GM13977 (cell line): Measurements from ENCODE around the gene TMEM175.
"Not testable (repeated sequence)": the region's sequence is repeated elsewhere in the genome, so short reads cannot be mapped to it uniquely, and the experiment has no call there.

Experiments
- DNase-seq: peaks from one replicate; pipeline ENCODE4 v3.0.0; 2012; ENCODE audit warnings: low spot score
- CTCF ChIP-seq: IDR thresholded peaks from 2 replicates; pipeline ENCODE4 v1.5.1; 2012; ENCODE audit warnings: mild to moderate bottlenecking, control low read depth; ENCODE audit not compliant: insufficient read depth; ENCODE audit errors: extremely low read depth, missing control alignments
- in situ Hi-C: fragments of 300-500 bp; cut with MboI; formaldehyde crosslinking; loops from one replicate; pipeline ENCODE4 v1.12.0; 2022; ENCODE audit warnings: low sequenced_read_pairs, low pct_unique_long_range_greater_than_20kb, mixed read lengths, inconsistent platforms; ENCODE audit not compliant: unreplicated experiment

TMEM175 gene

GRCh38 chr4:930028-930551, 2.2 kb upstream of the TMEM175 start:
- DNase-seq: no peak
- in situ Hi-C loops: no loop called here
- TF ChIP-seq CTCF: no peak

DNA sequence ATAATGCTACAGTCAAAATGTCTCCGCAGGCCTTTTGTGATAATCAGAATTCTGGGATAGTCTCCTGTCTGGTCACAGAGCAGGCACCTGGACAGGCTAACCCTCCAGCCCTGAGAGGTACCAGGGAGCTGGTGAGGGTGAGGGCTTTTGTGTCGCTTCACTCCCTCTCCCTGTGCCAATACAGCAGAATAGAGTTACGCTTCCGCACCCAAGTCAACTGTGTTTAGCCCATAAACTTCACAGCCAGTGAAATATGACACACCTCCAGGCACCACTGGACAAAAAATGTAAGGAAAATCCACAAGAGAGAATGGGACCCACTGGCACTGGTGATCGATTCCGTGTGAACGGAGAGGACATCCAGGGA, 1.4 kb upstream of the TMEM175 start:
- in situ Hi-C loops: no loop called here
- no peak for DNase-seq

DNA sequence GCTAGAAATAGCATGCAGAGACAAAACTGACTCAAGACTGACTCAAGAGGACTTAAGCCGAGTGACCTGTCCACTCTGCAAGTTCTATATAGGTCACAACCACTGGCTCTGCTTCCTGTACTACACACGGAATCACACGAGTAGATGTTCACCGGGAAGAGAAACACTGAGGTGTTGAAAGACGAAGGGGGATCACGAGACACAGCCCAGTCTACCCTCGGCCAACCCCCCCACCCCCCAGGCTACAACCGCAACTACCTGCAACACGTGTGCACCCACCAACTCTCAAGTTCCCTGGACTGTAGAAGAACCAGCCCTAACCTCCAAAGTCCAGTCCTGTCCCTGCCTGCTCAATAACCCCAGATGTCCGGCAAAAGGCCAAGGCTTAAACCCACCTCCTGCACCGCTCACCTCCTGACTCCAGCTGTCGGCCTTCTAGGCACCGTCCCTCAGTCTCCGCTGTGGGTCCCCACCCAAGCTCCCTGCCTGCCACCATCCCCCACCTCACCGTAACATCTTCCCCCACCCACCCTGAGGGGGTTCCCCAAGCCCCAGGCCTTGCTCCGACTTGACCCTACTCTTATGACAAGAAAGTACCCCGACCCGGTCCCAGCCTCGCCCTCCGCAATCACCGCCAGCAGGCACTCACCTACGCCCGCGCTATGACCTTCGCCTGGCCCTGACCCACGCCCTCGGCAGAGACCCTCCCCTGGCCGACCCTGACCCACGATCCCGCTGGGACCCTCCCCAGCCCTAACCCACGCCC, 883 bp upstream of the TMEM175 start:
- no peak for DNase-seq
- TF ChIP-seq CTCF: no peak
- in situ Hi-C loops: no loop called here

More for the DNA sequence above, 1.4 kb upstream of the TMEM175 start:
- TF ChIP-seq CTCF: no peak

DNA sequence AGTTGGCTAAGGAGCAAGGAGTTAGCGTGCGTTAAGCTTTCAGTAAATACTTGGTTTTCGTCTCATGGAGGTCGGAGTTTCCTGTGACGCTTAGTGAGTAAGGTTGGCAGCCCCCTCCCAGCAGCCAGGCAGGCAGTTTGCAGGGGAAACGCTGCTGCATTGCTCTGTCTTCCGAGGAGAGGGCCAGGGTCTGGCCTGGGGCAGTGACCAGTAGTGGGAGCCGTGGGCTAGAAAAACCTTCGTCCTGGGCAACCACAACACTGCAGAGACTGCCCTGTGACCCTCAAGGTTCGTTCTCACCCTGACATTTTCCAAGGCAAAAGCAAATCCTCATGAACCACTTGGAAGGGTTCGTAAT, 432 bp downstream of the TMEM175 start:
- DNase-seq: no peak
- in situ Hi-C loops: no loop called here
- peak; percentile 27 for TF ChIP-seq CTCF

GRCh38 chr4:939508-939907, 7.2 kb downstream of the TMEM175 start:
- in situ Hi-C loops, DNase-seq: not testable (repeated sequence)

DNA sequence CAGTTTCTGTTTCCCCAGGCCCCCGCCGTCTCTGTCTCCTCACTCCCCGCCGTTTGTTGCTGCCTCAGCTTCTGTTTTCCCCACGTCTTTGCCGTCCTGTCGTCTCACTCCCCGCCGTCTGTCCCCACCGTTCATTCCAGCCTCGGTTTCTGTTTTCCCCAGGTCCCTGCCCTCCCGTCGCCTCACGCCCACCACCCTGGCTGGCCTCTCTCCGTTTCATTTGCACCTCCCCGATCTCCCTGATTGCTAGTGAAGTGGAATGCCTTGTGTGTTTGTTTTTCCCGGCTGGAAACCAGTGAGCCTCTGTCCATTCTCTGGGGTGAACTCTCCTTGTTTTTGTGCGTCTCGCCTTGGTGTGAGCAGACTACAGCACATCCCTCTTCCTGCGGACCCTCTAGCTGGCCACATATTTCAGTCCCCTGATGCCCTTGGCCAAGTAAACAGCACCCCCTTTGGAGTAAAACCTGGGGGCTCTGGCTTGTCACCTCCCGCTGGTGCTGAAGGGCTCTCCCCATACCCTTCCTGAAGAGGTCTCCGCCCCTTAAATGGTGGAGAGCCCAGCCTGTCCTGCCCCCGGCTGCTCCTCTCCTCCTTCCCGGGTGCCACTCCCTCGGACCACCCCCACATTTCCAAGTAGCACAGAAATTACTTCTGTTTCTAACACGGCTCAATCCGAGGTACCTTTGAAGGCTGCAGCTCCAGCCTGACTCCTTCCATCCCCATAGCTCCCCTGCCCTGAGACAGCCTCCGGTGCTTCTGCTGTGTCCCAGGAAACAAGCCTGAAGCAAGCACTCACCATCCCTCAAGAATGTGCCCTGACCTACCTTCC, 13.2 kb downstream of the TMEM175 start:
- no peak for DNase-seq
- TF ChIP-seq CTCF: no peak
- in situ Hi-C loops: no loop called here

DNA sequence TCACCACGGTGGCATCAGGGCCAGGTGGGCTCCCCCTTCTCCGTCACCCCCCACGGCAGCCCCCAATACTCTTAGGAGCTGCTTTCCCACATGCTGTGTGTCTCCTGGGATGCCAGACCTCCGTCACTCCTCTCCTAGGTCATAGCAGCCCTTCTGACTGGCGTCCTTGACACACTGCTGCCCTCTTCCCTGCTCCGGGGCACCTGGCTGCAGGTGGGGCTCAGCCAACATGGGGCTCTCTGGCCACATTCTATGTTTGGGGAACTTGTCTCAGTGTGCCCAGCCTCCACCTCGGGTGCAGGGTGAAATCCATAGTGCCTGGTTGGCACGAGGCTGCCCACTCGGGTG, 13.8 kb downstream of the TMEM175 start:
- in situ Hi-C loops: no loop called here
- no peak for TF ChIP-seq CTCF
- no peak for DNase-seq
